Measurements from ENCODE around the gene GANC.

GRCh38 chr15:42378011-42378410 lies 105.0 kb downstream of the GANC start:
- TF ChIP-seq, protein P1, sequence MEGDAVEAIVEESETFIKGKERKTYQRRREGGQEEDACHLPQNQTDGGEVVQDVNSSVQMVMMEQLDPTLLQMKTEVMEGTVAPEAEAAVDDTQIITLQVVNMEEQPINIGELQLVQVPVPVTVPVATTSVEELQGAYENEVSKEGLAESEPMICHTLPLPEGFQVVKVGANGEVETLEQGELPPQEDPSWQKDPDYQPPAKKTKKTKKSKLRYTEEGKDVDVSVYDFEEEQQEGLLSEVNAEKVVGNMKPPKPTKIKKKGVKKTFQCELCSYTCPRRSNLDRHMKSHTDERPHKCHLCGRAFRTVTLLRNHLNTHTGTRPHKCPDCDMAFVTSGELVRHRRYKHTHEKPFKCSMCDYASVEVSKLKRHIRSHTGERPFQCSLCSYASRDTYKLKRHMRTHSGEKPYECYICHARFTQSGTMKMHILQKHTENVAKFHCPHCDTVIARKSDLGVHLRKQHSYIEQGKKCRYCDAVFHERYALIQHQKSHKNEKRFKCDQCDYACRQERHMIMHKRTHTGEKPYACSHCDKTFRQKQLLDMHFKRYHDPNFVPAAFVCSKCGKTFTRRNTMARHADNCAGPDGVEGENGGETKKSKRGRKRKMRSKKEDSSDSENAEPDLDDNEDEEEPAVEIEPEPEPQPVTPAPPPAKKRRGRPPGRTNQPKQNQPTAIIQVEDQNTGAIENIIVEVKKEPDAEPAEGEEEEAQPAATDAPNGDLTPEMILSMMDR (conservative IDR thresholded peaks at IDR 0.05; ENCODE audit: low read length) = no peak
- TF ChIP-seq EZH2phosphoT487 (IDR thresholded peaks at IDR 0.05; ENCODE audit: borderline replicate concordance, low read depth, low read length) = no peak
